IPS-18a (cell line): ENCODE results near the gene UCK1.
"Not testable (repeated sequence)": the region's sequence is repeated elsewhere in the genome, so short reads cannot be mapped to it uniquely, and the experiment has no call there.

Experiments used
- H3K27ac ChIP-seq: one replicate; pipeline ENCODE4 v1.5.1; 2013; ENCODE audit warnings: low read length
- H3K27me3 ChIP-seq: one replicate; pipeline ENCODE4 v1.6.1; 2013; ENCODE audit warnings: mild to moderate bottlenecking, low read length; ENCODE audit not compliant: control insufficient read depth, insufficient read depth
- H3K36me3 ChIP-seq: one replicate; pipeline ENCODE4 v1.6.1; 2013; ENCODE audit warnings: low read depth, low read length; ENCODE audit not compliant: control insufficient read depth
- H3K4me1 ChIP-seq: one replicate; pipeline ENCODE4 v1.6.1; 2013; ENCODE audit warnings: low read depth, low read length; ENCODE audit not compliant: control insufficient read depth
- H3K4me3 ChIP-seq: one replicate; pipeline ENCODE4 v1.5.1; 2013; ENCODE audit warnings: low read length
- H3K9ac ChIP-seq: one replicate; pipeline ENCODE4 v1.6.1; 2013; ENCODE audit warnings: mild to moderate bottlenecking, low read length, moderate library complexity
- H3K9me3 ChIP-seq: one replicate; pipeline ENCODE4 v1.6.1; 2013; ENCODE audit warnings: low read depth, low read length; ENCODE audit not compliant: control insufficient read depth

UCK1 gene

GRCh38 chr9:131549186-131549585, 18.1 kb upstream of the UCK1 start:
- H3K27ac ChIP-seq, H3K9ac ChIP-seq, H3K4me3 ChIP-seq, H3K4me1 ChIP-seq, H3K36me3 ChIP-seq, H3K9me3 ChIP-seq: not testable (repeated sequence)
- peaks cover 43% of the 10 kb centered on the region for H3K27me3 ChIP-seq

GRCh38 chr9:131546336-131547084, 15.4 kb upstream of the UCK1 start:
- Histone ChIP-seq H3K4me1 (no peaks in the 10 kb centered on the region), H3K9ac (no peak overlapping the region), H3K36me3 (no peaks in the 10 kb centered on the region), H3K27me3 (peaks cover 44% of the 10 kb centered on the region), H3K9me3 (peaks cover 5% of the 10 kb centered on the region), H3K27ac (no peak overlapping the region), H3K4me3 (peak overlapping the region; percentile 54)

GRCh38 chr9:131545786-131546335, 14.8 kb upstream of the UCK1 start:
- H3K4me3 ChIP-seq: peak overlapping the region; percentile 54
- no peak overlapping the region for H3K9ac ChIP-seq
- no peaks in the 10 kb centered on the region for H3K4me1 ChIP-seq
- peaks cover 5% of the 10 kb centered on the region for H3K9me3 ChIP-seq
- H3K27ac ChIP-seq: no peak overlapping the region
- no peaks in the 10 kb centered on the region for H3K36me3 ChIP-seq
- peaks cover 44% of the 10 kb centered on the region for H3K27me3 ChIP-seq

GRCh38 chr9:131545003-131545785, 14.1 kb upstream of the UCK1 start, which contains the start of gene PRRT1B:
Gene PRRT1B (plus strand): TSS chr9:131545523. CDS start chr9:131545616, 93 bp downstream.
- H3K36me3 ChIP-seq: no peaks in the 10 kb centered on the region
- H3K9ac ChIP-seq: no peak within 1 kb of the TSS
- no peaks in the 10 kb centered on the region for H3K4me1 ChIP-seq
- no peak within 1 kb of the TSS for H3K27ac ChIP-seq
- H3K4me3 ChIP-seq: peak within 1 kb of the TSS; percentile 54
- peaks cover 44% of the 10 kb centered on the region for H3K27me3 ChIP-seq
- peaks cover 5% of the 10 kb centered on the region for H3K9me3 ChIP-seq

- H3K4me1 ChIP-seq: no peaks in the 10 kb centered on the region
- H3K9ac ChIP-seq: no peak overlapping the region
- H3K9me3 ChIP-seq: peaks cover 5% of the 10 kb centered on the region
- no peak overlapping the region for H3K27ac ChIP-seq
- H3K27me3 ChIP-seq: peaks cover 39% of the 10 kb centered on the region
- H3K36me3 ChIP-seq: no peaks in the 10 kb centered on the region
- H3K4me3 ChIP-seq: no peak overlapping the region
Observed at GRCh38 chr9:131543141-131543540, 12.1 kb upstream of the UCK1 start.

GRCh38 chr9:131539223-131539923, 8.3 kb upstream of the UCK1 start:
- no peak overlapping the region for H3K27ac ChIP-seq
- no peak overlapping the region for H3K4me3 ChIP-seq
- H3K27me3 ChIP-seq: peaks cover 2% of the 10 kb centered on the region
- no peaks in the 10 kb centered on the region for H3K36me3 ChIP-seq
- H3K9ac ChIP-seq: no peak overlapping the region
- H3K4me1 ChIP-seq: no peaks in the 10 kb centered on the region
- peaks cover 5% of the 10 kb centered on the region for H3K9me3 ChIP-seq

GRCh38 chr9:131537946-131538345, 6.9 kb upstream of the UCK1 start:
- no peaks in the 10 kb centered on the region for H3K4me1 ChIP-seq
- no peak overlapping the region for H3K9ac ChIP-seq
- no peak overlapping the region for H3K4me3 ChIP-seq
- no peaks in the 10 kb centered on the region for H3K36me3 ChIP-seq
- no peaks in the 10 kb centered on the region for H3K27me3 ChIP-seq
- no peaks in the 10 kb centered on the region for H3K9me3 ChIP-seq
- H3K27ac ChIP-seq: no peak overlapping the region

- Histone ChIP-seq H3K36me3 (no peaks in the 10 kb centered on the region), H3K27ac (no peak overlapping the region), H3K9ac (no peak overlapping the region), H3K4me1 (peaks cover 4% of the 10 kb centered on the region), H3K4me3 (no peak overlapping the region), H3K9me3 (no peaks in the 10 kb centered on the region), H3K27me3 (no peaks in the 10 kb centered on the region)
Observed at GRCh38 chr9:131534721-131535237, 3.7 kb upstream of the UCK1 start.

GRCh38 chr9:131530546-131530919, 530 bp downstream of the UCK1 start:
- Histone ChIP-seq H3K9ac (peak overlapping the region; percentile 65), H3K27ac (no peak overlapping the region), H3K4me3 (peak overlapping the region; percentile 88), H3K36me3 (peaks cover 34% of the 10 kb centered on the region), H3K4me1 (peaks cover 4% of the 10 kb centered on the region), H3K9me3 (no peaks in the 10 kb centered on the region), H3K27me3 (no peaks in the 10 kb centered on the region)

- H3K4me3 ChIP-seq: peak overlapping the region; percentile 88
- peaks cover 40% of the 10 kb centered on the region for H3K36me3 ChIP-seq
- H3K4me1 ChIP-seq: peaks cover 4% of the 10 kb centered on the region
- H3K27ac ChIP-seq: no peak overlapping the region
- peak overlapping the region; percentile 65 for H3K9ac ChIP-seq
- no peaks in the 10 kb centered on the region for H3K27me3 ChIP-seq
- H3K9me3 ChIP-seq: no peaks in the 10 kb centered on the region
Observed at GRCh38 chr9:131529597-131530545, 1.2 kb downstream of the UCK1 start.
